Measurements from ENCODE around the gene DENND5B.
A peak's percentile ranks its signal among the peaks of the same experiment; 100 is the strongest.
"Not testable (repeated sequence)": the region's sequence is repeated elsewhere in the genome, so short reads cannot be mapped to it uniquely, and the experiment has no call there.

Gene DENND5B

DNA sequence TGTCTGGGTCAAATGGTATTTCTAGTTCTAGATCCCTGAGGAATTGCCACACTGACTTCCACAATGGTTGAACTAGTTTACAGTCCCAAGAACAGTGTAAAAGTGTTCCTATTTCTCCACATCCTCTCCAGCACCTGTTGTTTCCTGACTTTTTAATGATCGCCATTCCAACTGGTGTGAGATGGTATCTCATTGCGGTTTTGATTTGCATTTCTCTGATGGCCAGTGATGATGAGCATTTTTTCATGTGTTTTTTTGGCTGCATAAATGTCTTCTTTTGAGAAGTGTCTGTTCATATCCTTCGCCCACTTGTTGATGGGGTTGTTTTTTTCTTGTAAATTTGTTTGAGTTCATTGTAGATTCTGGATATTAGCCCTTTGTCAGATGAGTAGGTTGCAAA is 40.3 kb downstream of the DENND5B start:
- not testable (repeated sequence) for DNase-seq

DNA sequence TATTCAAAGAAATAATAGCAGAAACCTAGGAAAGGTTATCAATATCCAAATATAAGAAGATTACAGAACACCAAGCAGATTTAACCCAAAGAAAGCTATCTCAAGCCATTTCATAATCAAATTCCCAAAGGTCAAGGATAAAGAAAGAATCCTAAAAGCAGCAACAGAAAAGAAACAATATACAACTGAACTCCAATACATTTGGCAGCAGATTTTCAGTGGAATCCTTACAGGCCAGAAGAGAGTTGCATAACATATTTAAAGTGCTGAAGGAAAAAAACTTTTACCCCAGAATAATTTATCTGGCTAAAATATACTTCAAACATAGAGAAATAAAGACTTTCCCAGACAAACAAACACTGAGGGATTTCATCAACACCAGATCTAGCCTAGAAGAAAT is 54.3 kb downstream of the DENND5B start:
- no peak for DNase-seq

DNA sequence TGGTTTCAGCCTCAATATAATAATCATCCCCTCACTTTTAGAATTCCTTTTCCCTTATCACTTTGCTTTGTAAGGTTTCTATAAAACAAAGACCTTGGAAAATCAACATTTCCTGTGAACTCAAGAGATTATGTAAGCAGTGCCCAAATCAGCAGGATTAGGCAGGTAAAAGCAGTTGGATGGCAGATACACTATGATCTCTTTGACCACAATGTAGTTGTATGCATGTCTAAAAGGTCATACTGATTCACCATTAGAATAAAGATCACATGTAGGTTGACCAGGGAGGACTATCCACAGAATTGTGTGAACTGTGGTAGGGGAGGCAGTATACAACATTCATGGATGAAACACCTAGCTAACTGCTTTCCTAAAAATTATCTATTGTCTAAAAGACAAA is 57.5 kb downstream of the DENND5B start:
- DNase-seq = no peak

DNA sequence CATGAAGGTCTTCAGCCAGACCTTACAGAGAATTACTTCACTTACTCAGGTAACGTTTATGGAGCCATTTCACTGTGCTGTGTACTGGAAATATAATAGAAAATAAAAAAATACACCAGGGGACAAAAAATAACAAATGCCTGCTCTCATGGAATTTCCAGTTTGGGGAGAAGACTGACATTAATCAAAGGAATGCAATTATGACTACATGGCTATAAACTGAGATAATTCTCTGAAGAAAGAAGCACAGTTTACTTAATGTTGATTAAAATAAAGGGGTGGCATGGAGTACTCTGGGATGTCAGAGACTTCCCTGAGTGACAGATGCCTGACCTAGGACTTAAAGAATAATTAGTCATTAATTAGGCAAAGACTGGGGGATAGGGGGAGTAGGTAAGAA is 59.0 kb downstream of the DENND5B start:
- DNase-seq = no peak

DNA sequence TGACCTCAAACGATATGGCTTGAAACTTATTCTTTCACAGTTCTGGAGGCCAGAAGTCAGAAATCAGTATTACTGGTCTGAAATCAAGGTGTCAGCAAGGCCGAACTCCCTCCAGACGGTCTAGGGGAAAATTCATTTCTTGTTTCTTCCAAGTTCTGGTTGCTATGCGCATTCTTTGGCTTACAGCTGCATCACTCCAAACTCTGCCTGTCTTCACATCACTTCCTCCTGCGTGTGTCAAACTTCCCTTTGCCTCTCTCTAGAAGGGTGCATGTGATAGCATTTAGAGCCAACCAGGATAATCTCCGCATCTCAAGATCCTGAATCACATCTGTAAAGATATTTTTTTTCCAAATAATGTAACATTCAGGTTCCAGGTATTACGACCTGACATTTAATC is 62.8 kb downstream of the DENND5B start:
- no peak for DNase-seq

DNA sequence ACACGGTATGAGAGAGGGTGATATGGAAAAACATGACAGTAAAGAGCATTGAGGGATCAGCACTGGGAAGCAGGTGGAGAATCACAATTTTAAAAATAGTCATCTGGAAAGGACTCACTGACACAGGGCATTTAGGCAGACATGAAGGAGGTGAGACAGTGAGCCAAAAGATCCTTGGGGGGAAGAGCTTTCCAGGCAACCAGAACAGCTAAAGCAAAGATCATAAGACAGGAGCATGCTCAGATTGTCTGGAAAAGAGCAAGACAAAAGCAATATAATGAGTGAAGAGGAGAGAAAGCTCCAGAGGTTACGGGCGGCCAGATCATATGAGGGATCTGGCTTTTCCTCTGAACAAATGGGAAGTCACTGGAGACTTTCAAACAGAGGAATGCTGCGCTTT is 63.9 kb downstream of the DENND5B start:
- no peak for DNase-seq

DNA sequence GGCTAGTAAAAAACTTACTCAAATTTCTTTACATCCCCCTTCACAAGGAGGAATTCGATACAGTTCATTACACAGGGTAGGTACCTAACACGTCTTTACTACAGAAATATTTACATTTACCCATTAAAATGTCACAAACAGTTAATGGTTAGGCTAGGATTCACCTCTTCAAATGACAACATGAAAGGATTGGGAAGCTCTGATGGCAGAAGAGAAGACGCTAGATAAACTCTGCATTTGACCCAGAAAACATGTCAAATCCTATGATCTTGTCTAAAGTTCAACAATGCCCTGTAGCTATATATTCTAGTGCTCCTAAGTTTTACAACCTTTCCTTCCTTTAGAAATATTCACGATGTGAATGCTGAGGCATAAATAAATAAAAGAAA is 64.8 kb downstream of the DENND5B start:
- no peak for DNase-seq

DNA sequence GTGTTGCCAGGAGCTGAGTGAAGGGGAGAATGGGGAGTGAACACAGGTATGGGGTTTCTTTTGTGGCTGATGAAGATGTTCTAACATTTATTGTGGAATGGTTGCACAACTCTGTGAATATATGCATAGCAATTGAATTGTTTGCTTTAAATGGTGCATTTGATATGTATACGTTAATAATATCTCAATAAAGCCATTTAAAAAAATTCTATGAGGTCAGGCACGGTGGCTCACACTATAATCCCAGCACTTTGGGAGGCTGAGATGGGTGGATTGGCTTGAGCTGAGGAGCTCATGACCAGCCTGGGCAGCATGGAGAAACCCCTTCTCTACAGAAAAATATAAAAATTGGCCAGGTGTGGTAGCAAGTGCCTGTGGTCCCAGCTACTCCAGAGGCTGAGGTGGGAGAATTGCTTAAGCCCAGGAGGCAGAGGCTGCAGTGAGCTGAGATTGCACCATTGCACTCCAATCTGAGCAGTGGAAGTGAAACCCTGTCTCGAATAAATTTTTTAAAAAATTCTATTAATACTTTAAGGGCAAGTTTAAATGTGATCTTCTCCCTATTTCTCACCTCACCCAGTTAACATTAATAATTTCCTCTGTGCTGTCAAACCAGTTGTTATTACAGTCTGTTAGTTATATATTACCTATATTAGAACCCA is 65.3 kb downstream of the DENND5B start:
- DNase-seq = no peak

DNA sequence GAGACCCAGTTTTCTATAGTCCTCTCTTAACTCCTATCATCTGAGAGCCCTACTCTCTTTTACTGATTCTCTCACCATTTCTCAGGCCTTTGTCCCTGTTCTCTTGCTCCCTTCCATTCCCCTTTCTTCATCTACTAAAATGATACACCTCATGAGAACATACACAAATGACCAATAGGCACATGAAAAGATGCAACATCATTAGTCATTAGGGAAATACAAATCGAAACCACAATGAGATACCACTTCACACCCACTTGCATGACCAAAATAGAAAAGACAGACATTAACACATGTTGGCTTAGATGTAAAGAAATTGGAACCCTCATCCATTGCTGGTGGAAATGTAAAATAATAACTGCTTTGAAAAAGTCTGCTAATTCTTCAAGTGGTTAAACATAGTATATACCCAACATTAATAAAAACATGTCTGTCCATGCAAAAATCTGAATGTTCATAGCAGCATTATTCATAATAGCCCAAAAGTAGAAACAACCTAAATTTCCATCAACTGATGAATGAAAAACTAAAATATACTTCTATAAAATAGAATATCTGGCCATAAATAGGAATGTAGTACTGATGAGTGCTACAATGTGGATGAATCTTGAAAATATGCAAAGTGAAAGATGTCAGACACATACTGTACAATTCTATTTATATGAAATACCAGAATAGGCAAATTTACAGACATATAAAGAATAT is 66.0 kb downstream of the DENND5B start:
- DNase-seq = no peak

DNA sequence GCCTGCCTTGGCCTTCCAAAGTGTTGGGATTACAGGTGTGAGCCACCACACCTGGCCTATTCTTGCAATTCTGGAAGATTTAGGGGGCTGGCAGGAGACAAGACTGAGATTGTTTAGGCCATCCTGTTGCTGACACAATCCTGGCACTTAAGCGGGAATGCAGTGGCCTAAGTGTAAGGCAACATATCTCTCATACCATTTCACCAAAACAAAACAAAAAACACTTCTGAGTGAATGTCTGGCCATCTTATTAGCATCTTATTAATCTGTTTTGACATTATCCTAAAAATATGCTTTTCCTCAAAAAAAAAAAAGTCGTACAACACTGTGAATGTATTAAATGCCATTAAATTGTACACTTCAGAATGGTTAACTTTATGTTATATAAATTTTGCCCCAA is 67.6 kb downstream of the DENND5B start:
- no peak for DNase-seq

DNA sequence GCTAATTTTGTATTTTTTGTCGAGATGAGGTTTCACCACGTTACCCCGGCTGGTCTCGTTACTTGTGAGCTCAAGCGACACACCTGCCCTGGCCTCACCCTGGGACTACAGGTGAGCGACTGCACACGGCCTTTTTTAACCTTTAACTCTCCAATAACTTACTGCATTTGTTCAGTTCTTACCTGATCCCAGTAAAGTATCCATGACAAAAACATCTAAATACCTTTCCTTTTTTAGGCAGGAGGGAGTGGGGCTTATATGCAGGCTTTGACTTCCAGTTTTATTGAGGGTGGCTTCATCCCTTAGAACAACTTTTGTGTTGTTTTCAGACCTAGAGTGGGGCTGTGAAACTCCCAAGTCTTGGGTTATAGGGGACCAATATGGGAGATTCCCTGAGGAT is 68.3 kb downstream of the DENND5B start:
- DNase-seq = no peak

DNA sequence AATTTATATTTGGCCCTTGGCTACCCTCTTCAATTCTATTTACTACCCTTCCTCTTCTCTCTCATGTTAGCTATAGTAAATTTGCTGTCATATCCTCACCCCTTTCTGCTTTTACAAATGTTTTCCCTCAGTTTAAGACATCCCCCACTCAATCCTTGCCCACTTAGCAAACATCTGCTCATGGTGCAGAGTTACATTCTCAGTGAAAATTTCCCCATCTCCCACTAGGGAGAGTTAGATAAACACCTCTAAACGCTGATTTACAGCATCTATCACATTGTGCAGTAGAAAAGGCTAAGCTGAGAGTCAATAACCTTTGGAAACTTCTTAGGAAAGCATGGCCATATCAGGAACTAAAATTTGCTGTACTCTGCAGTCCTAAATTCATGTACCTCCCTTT is 69.0 kb downstream of the DENND5B start:
- no peak for DNase-seq

DNA sequence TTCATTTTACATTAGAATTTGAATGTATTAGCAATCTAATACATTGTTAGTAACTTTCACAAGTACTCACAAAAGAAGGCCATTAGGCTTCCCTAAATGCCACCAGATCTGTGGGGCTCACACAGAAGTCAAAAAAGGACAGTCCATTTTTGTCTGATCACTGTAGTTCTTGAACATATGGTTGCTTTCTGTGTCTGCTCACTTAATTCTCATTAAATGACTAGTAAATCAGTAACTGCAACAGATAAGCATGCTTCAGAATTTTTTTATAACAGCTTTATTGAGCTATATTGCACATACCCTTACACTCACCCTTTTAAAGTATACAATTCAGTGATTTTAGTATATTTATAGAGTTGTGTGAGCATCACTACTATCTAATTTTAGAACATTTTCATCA is 71.4 kb downstream of the DENND5B start:
- peak in 1 of 14 donors; percentile 26 for DNase-seq

DNA sequence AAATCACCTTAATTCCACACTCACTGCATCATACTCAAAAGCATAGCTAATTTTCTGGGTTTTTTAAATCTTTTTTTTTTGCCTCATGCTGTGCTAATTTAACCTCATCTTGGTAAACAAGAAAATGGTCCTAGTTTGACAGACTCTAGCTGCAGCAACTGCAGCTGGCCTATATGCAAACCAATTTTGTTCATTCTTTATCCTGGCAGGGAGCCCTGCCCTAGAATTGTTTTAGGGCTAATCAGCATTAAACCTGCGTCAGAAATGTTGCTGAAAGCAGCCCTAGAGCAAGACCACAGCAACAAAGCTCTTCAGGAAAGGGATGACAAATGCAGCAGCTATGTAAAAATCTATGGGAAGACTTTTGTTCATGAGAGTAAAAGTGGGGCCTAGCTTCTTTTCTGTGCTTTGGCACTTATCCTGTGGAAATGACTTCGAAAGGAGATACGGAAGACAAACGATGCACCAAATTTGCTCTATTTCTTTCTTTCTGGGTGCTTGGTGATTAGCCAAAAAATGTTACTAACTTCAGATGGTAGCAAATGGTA is 72.2 kb downstream of the DENND5B start:
- DNase-seq = peak in 6 of 14 donors; percentile 1 to 30 (median 6)

DNA sequence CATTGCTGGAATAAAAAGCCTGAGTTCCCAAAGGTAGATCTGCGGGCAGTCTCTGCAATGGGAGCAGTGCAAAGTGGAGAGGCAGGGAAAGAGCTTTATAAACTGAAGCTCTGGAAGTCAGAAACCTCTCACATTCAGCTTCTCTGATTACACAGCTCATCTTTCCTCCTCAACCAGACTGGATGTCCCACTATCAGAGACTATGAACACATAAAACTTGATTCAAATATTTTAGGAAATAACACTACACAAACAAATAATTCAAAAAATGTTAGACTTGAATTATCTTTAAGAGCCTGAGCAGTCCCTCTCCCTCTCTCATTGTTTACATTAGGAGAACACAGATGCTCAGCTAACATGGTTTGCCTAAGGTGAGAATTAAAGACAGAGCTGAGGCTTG is 72.9 kb downstream of the DENND5B start:
- no peak for DNase-seq

DNA sequence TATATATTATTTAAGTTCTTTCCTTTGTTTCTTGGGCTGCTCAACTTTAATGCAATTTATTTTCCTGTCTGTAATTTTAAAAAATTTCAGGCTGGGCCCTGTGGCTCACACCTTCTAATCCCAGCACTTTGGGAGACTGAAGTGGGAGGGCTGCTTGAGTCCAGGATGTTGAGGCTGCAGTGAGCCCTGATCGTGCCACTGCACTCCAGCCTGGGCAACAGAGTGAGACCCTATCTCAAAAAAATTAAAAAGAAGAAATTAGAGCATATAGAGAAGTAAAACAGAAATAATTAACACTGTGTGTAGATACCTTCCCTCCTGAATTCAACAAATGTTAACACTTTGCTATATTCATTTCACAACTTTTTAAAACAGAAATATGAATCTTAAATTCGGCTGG is 74.2 kb downstream of the DENND5B start:
- no peak for DNase-seq

DNA sequence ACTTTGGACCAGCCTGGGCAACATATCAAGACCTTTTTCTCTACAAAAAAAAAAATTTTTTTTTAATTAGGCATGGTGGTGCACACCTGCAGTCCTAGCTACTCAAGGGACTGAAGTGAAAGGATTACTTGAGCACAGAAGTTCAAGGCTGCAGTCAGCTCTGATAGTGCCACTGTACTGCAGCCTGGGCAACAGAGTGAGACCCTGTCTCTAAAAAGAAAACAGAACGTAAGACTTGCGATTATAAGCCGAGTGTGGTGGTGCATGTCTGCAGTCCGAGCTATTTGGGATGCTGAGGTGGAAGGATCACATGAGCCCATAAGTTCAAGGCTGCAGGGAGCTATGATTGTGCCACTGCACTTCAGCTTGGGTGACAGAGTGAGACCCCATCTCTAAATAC is 76.0 kb downstream of the DENND5B start:
- no peak for DNase-seq

DNA sequence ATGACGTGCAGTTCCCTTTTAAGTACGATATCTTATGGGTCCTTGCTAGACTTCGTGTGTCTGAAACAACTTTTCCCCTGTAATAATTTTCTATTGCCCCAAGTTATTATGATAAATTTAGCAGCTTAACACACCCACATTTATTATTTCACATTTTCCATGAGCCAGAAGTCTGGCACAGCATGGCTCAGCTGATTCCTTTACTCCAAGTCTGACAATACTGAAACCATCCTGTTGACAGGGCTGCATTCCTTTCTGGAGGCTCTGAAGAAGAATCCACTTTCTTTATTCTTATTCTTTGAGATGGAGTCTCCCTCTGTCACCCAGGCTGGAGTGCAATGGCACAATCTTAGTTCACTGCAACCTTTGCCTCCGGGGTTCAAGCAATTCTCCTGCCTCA is 80.9 kb downstream of the DENND5B start:
- no peak for DNase-seq

DNA sequence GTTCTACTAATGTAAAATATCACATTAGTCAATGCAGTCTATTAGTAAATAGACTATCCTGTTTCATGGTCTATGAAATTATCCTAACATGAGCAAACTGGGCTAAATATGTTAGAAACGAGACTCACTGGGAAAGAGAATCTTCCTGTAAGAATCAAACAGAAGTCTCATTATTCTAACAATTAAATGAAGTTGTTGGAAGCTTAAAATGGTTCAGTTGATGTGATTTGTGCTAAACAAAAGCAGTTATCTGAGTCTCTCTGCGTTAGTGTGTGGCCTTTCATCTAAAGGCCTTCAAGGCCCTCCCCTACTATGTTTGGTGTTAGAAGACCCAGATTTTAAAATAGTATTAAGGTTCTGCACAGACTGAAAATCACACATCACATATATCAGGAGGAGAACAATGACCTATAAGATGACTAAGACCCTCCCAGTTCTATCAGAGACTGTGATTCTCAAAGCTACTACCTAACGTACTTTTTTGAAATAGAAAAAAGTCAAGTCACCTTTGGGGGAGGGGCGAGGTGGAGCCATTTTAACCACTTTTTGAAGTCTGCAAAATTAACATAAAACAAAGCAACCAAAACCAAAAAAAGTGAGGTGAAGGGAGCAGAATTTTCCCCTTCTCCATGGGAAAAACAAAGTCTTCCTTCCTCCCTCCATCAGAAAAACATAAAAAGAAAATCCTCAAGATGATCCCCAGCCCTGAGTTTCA is 82.3 kb downstream of the DENND5B start:
- DNase-seq = no peak

DNA sequence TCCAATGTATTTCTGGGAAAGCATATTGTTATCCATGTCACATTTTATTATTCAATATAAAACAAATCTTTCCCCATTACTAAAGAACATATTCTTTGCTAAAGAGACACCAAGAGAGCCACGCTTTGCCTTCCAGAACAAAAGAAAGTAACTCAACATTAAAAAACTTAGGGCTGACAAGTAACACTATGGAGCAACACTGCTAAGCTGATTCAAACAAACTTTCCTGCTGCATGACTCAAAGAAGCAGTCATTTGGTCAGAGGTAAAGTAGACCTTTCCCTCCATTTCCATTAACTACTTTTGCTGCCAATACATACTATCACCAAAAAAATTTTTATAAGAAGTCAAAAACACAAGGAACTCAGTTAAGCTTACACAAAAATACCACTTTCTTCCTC is 83.0 kb downstream of the DENND5B start:
- no peak for DNase-seq

DNA sequence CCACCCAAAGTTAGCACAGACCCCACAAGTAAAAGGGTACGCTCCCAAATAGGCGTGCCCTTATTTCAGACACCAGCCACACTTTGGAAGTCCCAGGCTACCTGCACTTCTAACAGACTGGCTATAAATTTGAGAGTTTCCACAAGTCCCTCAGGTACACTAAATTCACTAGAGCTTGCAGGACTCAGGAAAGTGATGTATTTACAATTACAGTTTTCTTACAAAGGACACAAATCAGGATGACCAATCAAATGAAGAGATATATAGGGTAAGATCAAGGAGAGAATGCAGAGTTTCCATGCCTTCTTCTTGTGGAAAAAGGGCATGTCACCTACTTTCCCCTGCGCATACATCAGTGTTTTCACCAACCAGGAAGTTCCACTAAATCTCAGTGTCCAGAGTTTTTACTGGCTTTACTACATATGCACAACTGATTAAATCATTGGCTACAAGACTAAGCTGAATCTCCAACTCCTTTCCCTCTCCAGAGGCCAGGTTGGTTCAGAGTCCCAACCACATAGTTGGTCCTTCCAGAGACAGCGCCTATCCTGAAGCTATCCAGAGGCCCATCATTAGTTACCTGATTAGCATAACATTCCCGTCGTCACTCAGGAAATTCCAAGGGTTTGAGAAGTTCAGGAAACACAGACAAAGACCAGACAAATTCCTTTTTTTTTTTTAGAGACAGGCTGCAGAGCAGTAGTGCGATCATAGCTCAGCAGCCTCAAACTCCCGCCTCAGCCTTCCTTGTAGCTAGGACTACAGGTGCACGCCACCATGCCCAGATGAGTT is 84.2 kb downstream of the DENND5B start:
- no peak for DNase-seq

DNA sequence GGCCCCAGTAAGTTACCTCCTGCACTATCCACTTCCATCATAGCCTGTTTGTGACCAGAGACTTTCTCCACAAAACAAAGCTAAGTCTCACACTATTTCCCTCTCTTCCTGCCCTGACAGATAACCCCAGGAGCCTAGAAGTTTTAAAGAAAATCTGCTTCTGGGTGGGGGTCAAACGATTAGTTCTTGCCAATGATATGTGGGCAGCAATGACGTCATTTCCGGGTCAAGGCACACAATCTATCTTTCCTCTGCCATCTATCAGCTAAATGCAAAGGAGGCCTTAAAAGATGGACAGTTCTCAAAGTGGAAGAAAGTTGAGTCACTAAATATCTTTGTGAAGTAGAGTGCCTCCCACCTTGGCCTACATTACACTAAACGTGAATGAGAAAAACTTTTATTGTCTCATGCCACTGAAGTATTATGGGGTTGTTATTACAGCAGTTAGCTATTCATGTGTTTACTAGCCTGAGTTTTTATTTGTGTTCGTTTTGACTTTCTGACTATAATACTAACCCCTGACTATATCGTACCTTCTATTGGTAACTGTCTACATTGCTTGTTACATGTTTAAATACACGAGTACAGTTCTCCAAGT is 86.2 kb downstream of the DENND5B start:
- no peak for DNase-seq

All from C1 segment of cervical spinal cord (tissue), 14 donors.